Hepatocyte (in vitro differentiated cells): ENCODE measurements around the gene TRPC4AP. TPM values are rescaled to one million over a fixed set of nuclear protein-coding genes. Genes with fewer than 3 reads are reported as not detected.

Experiments
- DNase-seq: peaks from one replicate; pipeline ENCODE4 v3.0.0-alpha.2; 2016; ENCODE audit warnings: low spot score
- H2AFZ ChIP-seq: fragments of 200-600 bp; sonication (generic); 2 replicates; pipeline ENCODE4 v1.6.0; 2016; ENCODE audit warnings: antibody characterized with exemption, mild to moderate bottlenecking
- H3K27ac ChIP-seq: fragments of 200-600 bp; sonication (generic); 2 replicates; pipeline ENCODE4 v1.5.1; 2016; ENCODE audit warnings: mild to moderate bottlenecking
- H3K27me3 ChIP-seq: fragments of 200-600 bp; sonication (generic); 2 replicates; pipeline ENCODE4 v1.6.1; 2016
- H3K36me3 ChIP-seq: fragments of 200-600 bp; sonication (generic); replicated peaks from 2 replicates; pipeline ENCODE4 v1.5.1; 2016; ENCODE audit warnings: low read depth; ENCODE audit not compliant: insufficient read depth
- H3K4me1 ChIP-seq: fragments of 200-600 bp; sonication (generic); 2 replicates; pipeline ENCODE4 v1.5.1; 2016; ENCODE audit warnings: mild to moderate bottlenecking, moderate library complexity; ENCODE audit not compliant: insufficient read depth
- H3K4me2 ChIP-seq: fragments of 200-600 bp; sonication (generic); 2 replicates; pipeline ENCODE4 v1.6.0; 2016
- H3K4me3 ChIP-seq: fragments of 200-600 bp; sonication (generic); 2 replicates; pipeline ENCODE4 v1.5.1; 2016; ENCODE audit warnings: mild to moderate bottlenecking
- H3K79me2 ChIP-seq: fragments of 200-600 bp; sonication (generic); 2 replicates; pipeline ENCODE4 v1.6.0; 2017; ENCODE audit warnings: mild to moderate bottlenecking
- H3K9me2 ChIP-seq: fragments of 200-600 bp; sonication (generic); replicated peaks from 2 replicates; pipeline ENCODE4 v1.6.0; 2017; ENCODE audit warnings: mild to moderate bottlenecking; ENCODE audit not compliant: insufficient read depth
- H3K9me3 ChIP-seq: fragments of 200-600 bp; sonication (generic); 2 replicates; pipeline ENCODE4 v1.5.1; 2016; ENCODE audit warnings: low read depth, mild to moderate bottlenecking
- H4K20me1 ChIP-seq: fragments of 200-600 bp; sonication (generic); 2 replicates; pipeline ENCODE4 v1.6.0; 2016; ENCODE audit warnings: mild to moderate bottlenecking; ENCODE audit not compliant: insufficient read depth, poor library complexity, severe bottlenecking
- CTCF ChIP-seq: fragments of 200-600 bp; sonication (generic); IDR thresholded peaks from 2 replicates; pipeline ENCODE4 v1.5.1; 2016; ENCODE audit warnings: antibody characterized with exemption, mild to moderate bottlenecking; ENCODE audit not compliant: poor library complexity
- EZH2 ChIP-seq: fragments of 200-600 bp; sonication (generic); IDR thresholded peaks from 2 replicates; pipeline ENCODE4 v1.6.1; 2016; ENCODE audit warnings: antibody characterized with exemption, mild to moderate bottlenecking, borderline replicate concordance
- EZH2phosphoT487 ChIP-seq: fragments of 200-600 bp; sonication (generic); IDR thresholded peaks from one replicate; pipeline ENCODE4 v1.6.1; 2018; ENCODE audit warnings: antibody characterized with exemption, mild to moderate bottlenecking, low read depth, moderate library complexity; ENCODE audit not compliant: unreplicated experiment, severe bottlenecking
- WGBS: methylation state at CpG from one replicate; pipeline ENCODE4 v1.1.6; 2016; ENCODE audit warnings: low lambda C conversion rate; ENCODE audit errors: missing lambda C conversion rate; 5-methylcytosine and 5-hydroxymethylcytosine counted together
- polyA plus RNA-seq: library from polyadenylated mRNA; unstranded; fragments of >200 nt; fragmentation: Nextera tagmentation; extraction: Ambion mirVana; gene quantifications from 2 replicates; pipeline ENCODE4 v1.2.1, GENCODE V29; 2016
- total RNA-seq: library from RNA; depleted of rRNA; stranded (reverse); fragments of >200 nt; gene quantifications from 2 replicates; pipeline ENCODE4 v1.2.3, GENCODE V29; 2014

Gene TRPC4AP
- total and polyA plus RNA-seq, 2 experiments from 2014 or later, result 88.6 to 94.9 TPM

- no peak for DNase-seq
- Histone ChIP-seq H3K27me3 (no peaks in the 10 kb centered on the region), H3K9me2 (no peaks in the 10 kb centered on the region), H3K79me2 (no peaks in the 10 kb centered on the region), H3K36me3 (no peaks in the 10 kb centered on the region), H4K20me1 (no peaks in the 10 kb centered on the region), H3K9me3 (no peaks in the 10 kb centered on the region), H3K4me2 (no peak overlapping the region), H3K27ac (no peak overlapping the region), H2AFZ (no peak overlapping the region), H3K4me1 (no peaks in the 10 kb centered on the region), H3K4me3 (no peak overlapping the region)
- TF ChIP-seq EZH2phosphoT487, result no peak
- TF ChIP-seq CTCF, result no peak
- TF ChIP-seq EZH2, result no peak
- 85% methylated on average over 9 of the region's 9 CpGs for WGBS
These were observed 85.2 kb downstream of the TRPC4AP start for GRCh38 chr20:35007413-35007812.

- Histone ChIP-seq H3K27me3 (no peaks in the 10 kb centered on the region), H3K27ac (no peak overlapping the region), H3K4me1 (no peaks in the 10 kb centered on the region), H3K9me3 (no peaks in the 10 kb centered on the region), H4K20me1 (no peaks in the 10 kb centered on the region), H3K9me2 (no peaks in the 10 kb centered on the region), H2AFZ (no peak overlapping the region), H3K36me3 (no peaks in the 10 kb centered on the region), H3K4me3 (no peak overlapping the region), H3K4me2 (no peak overlapping the region), H3K79me2 (no peaks in the 10 kb centered on the region)
- TF ChIP-seq CTCF (no peak), EZH2 (no peak), EZH2phosphoT487 (no peak)
- 92% methylated on average over 4 of the region's 4 CpGs for WGBS
- DNase-seq, result no peak
These were observed 86.1 kb downstream of the TRPC4AP start for GRCh38 chr20:35006531-35006971.

- WGBS, result 89% methylated on average over 11 of the region's 11 CpGs
- no peaks in the 10 kb centered on the region for H3K36me3 ChIP-seq
These were observed 86.6 kb downstream of the TRPC4AP start for GRCh38 chr20:35006009-35006408.

More at GRCh38 chr20:35006009-35006408, 86.6 kb downstream of the TRPC4AP start:
- Histone ChIP-seq H3K4me1 (no peaks in the 10 kb centered on the region), H3K4me2 (no peak overlapping the region), H3K27ac (no peak overlapping the region), H3K27me3 (no peaks in the 10 kb centered on the region), H3K4me3 (no peak overlapping the region), H2AFZ (no peak overlapping the region), H3K9me2 (no peaks in the 10 kb centered on the region), H3K9me3 (no peaks in the 10 kb centered on the region), H4K20me1 (no peaks in the 10 kb centered on the region), H3K79me2 (no peaks in the 10 kb centered on the region)
- TF ChIP-seq CTCF (no peak), EZH2phosphoT487 (no peak), EZH2 (no peak)
- no peak for DNase-seq
